ENCODE data around the gene IRF3.

Gene IRF3

DNA sequence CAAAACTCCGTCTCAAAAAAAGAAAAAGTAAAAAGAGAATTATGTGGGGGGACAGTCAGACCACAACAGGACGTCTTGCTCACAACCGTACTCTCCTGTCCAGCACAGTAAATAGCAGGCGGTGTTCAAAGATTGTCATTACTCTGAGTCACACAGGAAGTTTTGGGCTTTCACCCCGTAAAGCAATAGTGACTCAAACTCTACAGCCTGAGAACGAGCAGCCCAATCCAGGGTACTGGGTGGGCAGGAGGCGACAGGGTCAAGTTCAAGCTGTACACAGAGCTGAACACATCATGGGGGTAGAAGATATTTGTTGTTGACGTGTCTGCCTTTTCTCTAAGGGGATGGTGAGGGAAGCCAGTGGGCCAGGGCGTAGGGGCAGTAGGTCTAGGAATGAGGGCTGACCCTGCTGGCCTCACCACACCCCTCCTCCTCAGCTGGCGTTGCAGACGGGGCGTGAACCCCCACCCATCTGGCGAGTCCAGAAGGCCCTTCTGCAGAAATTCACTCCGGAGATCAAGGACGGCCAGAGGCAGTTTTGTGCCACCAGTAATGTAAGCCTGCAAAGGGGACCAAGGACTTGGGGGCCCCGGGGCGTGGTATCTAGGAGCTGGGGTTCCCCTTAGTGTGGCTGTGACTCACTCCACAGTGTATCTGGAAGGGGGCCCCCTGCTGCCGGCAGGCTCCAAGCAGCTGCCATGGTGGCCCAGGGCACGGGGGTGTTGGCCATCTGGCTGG is 51.4 kb downstream of the IRF3 start:
- no peak for DNase-seq

DNA sequence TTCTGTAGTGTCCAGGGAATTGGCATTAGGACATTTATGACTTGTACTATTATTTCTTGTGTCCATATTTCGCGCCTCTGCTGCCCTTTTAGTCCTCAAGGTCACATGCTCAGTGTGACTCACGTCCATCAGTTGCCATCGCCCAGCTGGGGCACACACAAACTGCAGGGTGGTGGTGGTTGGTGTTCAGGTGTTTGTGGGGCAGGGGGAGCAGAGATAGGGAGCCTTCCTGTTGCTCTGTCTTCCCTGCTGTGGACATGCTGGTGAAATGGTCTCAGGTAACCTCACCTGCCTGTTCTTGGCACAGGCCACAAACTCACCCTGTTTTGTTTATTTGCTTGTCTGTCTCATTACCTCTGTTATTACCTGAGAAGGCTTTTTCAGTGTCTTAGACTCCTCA is 52.3 kb downstream of the IRF3 start:
- DNase-seq = no peak
